Inflammatory macrophage treated with lipopolysaccharide for 4 hours (primary cell): ENCODE data around the gene VPS29.
"Not testable (repeated sequence)": the region's sequence is repeated elsewhere in the genome, so short reads cannot be mapped to it uniquely, and the experiment has no call there.

ENCODE experiments used
- DNase-seq: peaks from one replicate; pipeline ENCODE4 v3.0.0-alpha.2; 2020

The VPS29 gene

GRCh38 chr12:110520876-110521712 is 19.2 kb upstream of the VPS29 start:
- DNase-seq = not testable (repeated sequence)

DNA sequence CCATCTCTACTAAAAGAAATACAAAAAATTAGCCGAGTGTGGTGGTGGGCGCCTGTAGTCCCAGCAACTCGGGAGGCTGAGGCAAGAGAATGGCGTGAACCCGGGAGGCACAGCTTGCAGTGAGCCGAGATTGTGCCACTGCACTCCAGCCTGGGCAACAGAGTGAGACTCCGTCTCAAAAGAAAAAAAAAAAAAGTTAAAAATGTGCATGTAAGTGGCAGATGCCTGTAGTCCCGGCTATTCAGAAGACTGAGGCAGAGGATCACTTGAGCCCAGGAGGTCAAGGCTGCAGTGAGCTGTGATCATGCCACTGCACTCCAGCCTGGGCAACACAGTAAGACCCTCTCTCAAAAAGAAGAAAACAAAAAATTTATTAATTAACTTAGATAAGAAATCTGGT is 16.1 kb upstream of the VPS29 start:
- not testable (repeated sequence) for DNase-seq

DNA sequence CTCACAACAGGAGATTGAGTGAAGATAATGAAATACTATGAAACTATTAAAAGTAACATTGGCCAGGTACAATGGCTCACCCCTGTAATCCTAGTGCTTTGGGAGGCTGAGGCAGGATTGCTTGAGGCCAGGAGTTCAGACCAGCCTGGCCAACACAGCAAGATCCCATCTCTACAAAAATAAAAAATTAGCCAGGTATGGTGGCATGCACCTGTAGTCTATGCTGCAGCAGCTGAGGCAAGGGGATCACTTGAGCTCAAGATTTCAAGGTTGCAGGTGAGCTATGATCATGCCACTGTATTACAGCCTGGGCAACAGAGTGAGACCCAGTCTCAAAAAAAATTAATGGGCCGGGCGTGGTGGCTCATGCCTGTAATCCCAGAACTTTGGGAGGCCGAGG is 15.1 kb upstream of the VPS29 start:
- no peak for DNase-seq

GRCh38 chr12:110514363-110514762 is 12.5 kb upstream of the VPS29 start:
- no peak for DNase-seq

DNA sequence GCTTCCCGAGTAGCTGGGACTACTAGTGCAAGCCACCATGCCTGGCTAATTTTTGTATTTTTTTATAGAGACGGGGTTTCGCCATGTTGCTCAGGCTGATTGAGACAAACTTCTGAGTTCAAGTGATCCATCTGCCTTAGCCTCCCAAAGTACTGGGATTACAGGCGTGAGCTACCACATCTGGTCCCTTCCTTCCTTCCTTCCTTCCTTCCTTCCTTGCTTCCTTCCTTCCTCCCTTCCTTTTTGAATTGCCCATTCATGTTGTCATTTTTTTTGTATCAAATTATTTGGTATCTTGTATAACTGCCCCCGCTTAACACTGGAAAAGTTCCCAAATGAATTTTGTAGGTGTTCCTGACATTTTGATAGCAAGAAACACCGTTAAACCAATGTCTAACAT is 11.9 kb upstream of the VPS29 start:
- no peak for DNase-seq

DNA sequence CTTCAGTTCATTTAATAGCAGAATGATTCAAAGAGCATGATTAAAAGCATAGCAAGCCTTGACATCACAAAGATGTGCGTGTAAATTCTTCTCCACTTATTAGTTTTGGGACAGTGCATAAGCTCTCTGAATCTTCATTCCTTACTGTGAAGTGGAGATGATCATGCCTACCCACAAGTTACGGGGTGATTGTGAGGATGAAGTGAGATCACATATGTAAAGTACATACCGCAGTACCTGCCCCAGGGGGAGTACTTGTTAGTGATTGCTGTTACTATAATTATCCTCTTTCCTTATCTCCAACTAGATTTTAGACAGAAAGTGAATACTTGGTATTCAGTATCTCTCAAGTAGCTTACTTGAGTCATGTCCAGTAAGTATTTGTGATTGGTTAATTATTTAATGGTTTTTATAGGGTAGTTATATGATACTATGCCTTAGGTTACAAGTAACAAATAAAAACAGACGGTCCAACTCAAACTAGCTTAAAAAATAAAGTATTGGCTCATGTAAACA is 6.2 kb upstream of the VPS29 start:
- DNase-seq = no peak

DNA sequence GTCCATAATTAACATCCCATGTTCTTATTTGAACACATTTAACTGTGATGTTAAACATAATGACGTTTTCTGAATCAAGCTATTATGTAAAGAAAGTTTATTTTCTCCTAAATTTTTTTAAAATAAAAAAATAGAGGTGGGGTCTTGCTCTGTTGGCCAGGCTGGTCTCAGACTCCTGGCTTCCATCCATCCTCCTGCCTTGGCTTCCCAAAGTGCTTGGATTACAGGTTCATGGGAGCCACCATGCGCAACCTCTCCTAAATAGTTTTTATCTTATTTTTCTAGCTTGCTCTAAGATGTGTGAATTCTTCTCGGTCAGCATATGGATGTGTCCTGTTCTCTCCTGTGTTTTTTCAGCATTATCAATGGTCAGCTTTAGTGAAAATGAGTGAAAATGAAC is 3.4 kb upstream of the VPS29 start:
- DNase-seq = no peak

DNA sequence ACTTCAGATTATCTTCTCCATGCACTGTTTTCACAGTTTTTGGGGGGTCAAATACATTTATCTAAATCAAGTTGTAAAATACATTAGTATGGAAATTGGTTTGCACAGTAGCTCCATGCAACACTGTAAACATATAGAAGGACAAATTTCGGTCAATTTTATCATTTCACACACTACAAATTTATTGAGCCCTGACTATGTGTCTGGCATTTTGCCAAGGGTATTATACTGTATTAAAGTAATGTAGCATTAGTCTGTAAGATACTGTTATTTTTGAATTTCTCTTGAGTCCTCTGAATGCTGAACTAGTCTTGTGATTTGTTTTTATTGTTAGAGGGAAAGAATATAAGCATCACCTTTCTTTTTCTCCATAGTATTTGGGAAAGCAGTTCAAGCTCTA is 1.5 kb upstream of the VPS29 start:
- DNase-seq = no peak

GRCh38 chr12:110501399-110501751 is 536 bp downstream of the VPS29 start:
- peak; percentile 75 for DNase-seq

- peak; percentile 84 for DNase-seq
Measured at GRCh38 chr12:110498984-110499706, 2.8 kb downstream of the VPS29 start.

DNA sequence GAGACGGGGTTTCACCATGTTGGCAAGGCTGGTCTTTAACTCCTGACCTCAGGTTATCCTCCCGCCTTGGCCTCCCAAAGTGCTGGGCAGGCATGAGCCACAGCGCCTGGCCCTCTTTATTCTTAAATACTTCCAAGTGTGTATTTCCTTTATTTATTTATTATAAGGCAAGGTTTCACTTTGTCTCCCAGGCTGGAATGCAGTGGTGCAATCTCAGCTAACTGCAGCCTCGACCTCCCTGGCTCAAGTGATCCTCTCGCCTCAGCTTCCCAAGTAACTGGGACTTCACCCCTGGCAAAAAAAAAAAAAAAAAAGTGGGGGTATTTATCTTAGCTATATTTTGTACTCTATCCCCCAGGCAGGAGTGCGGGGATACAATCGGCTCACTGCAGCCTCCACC is 26.5 kb downstream of the VPS29 start:
- DNase-seq = no peak

GRCh38 chr12:110468214-110469048 is 33.5 kb downstream of the VPS29 start, which contains the start of the genes FAM216A and GPN3:
Gene FAM216A (plus strand): TSS chr12:110468845. CDS start chr12:110468876, 31 bp downstream.
Gene GPN3 (minus strand): TSS chr12:110468257. CDS start chr12:110468203, 54 bp downstream.
- DNase-seq = peak; percentile 98

DNA sequence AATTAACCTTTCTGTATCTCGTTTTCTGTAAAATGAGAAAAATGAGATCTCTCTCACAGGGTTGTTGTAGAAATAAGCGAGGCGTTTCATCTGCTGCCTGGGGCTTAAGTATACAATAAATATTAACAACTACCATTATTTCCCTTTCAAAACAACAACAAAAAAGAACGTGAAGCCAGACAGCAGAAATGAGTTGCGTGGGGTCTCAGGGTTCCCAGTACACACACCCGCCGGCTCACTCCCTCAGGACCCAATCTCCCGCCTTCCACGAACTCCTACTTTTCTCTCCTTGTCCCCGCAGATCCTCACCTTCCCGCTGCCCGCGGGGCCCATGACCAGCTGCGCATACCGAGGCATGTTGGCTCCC is 34.1 kb downstream of the VPS29 start:
- no peak for DNase-seq

DNA sequence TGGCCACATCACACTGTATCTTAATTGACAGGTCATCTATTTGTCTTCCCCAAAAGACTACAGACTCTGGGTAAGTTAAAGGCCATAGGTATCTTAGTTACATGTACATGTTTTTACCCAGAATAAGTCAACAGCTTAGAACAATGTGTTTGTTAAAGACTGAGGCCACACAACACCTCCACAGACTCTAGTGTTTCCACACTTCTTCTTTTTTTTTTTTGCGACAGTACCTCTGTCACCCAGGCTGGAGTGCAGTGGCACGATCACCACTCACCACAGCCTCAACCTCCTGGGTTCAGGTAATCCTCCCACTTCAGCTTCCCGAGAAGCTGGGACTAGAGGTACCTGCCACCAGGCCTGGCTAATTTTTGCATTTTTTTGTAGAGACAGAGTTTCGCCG is 35.1 kb downstream of the VPS29 start:
- DNase-seq = no peak

GRCh38 chr12:110465765-110466164 is 36.1 kb downstream of the VPS29 start:
- not testable (repeated sequence) for DNase-seq

- no peak for DNase-seq
Measured at GRCh38 chr12:110465024-110465423, 36.9 kb downstream of the VPS29 start.

- DNase-seq = not testable (repeated sequence)
Measured at GRCh38 chr12:110461189-110461588, 40.7 kb downstream of the VPS29 start.

- DNase-seq = no peak
Measured at GRCh38 chr12:110458756-110459155, 43.2 kb downstream of the VPS29 start.

DNA sequence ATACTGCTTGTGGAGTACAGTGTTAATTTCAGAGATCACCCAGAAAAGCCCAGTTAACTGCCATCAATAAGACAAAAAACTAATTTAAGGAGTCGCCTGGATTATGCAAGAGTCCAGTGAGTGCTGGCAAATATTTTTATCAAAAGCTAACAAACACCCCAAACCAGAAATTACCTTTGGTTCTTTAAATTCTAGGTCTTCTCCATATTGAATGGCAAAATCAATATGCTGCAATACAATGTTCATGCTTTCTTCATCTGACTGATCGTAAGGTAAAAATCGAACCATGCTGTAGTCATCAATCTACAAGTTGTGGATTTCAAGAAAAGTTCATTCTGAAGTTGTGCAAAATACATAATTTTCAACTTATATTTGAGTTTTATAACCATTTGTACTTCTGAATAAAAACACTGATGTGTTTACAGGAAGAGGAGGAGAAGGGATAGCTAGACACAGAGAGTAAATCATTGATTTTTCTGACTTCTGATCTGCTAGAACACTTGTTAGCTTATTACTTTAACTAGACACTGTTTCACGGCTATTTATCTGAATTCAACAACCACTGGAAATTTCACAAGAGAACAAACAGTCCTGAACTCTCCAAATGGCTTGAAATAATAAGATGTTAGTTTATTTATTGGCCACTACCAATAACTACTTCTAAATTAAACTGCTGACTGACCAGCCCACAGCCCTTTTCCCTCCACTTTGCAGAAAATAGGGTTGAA is 48.2 kb downstream of the VPS29 start:
- no peak for DNase-seq

- no peak for DNase-seq
Measured at GRCh38 chr12:110451263-110451662, 50.6 kb downstream of the VPS29 start.

- DNase-seq = peak; percentile 98
Measured at GRCh38 chr12:110449799-110450497, 52.0 kb downstream of the VPS29 start, which contains the start of gene ARPC3. Gene ARPC3 (minus strand): TSS chr12:110450337. CDS start chr12:110450260, 77 bp downstream.

DNA sequence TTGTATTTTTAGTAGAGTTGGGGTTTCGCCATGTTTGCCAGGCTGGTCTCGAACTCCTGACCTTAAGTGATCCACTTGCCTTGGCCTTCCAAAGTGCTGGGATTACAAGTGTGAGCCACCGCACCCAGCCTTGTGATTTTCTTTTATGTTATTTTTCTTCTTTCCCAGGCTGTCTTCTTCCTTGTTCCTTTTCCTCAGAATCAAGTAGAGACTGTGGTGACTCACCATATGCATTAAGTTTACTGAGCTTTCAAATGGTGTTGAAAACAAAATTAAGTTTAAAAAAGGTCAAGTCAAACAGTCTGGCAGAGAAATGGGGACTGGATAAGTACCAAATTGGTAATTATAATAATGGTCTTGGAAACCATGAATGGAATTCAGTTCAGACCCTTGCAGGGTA is 57.5 kb downstream of the VPS29 start:
- peak; percentile 38 for DNase-seq
